Ascending aorta (tissue), 2 donors: Measurements from ENCODE around the gene BABAM2. TPM values are rescaled to one million over a fixed set of nuclear protein-coding genes. Genes with fewer than 3 reads are reported as not detected.
"Not testable (repeated sequence)": the region's sequence is repeated elsewhere in the genome, so short reads cannot be mapped to it uniquely, and the experiment has no call there.

Experiments used
- DNase-seq, 2 donors: peaks; one replicate each; pipeline ENCODE4 v3.0.0-alpha.2; 2019; ENCODE audit warnings: low spot score in 2 of 2
- H3K27ac ChIP-seq, 2 donors: fragments of 200-600 bp; sonication (generic); one replicate each; pipeline ENCODE4 v1.5.1; 2016 to 2017; ENCODE audit warnings: mild to moderate bottlenecking in 1 of 2
- H3K27me3 ChIP-seq: fragments of 200-600 bp; sonication (generic); one replicate; pipeline ENCODE4 v1.5.1; 2017
- H3K36me3 ChIP-seq, 2 donors: fragments of 200-600 bp; sonication (generic); one replicate each; pipeline ENCODE4 v1.5.1; 2016
- H3K4me1 ChIP-seq, 2 donors: fragments of 200-600 bp; sonication (generic); one replicate each; pipeline ENCODE4 v1.5.1; 2016 to 2017; ENCODE audit warnings: mild to moderate bottlenecking in 1 of 2
- H3K4me3 ChIP-seq, 2 donors: fragments of 200-600 bp; sonication (generic); one replicate each; pipeline ENCODE4 v1.5.1; 2016 to 2017; ENCODE audit warnings: mild to moderate bottlenecking in 1 of 2
- H3K9me3 ChIP-seq, 2 donors: fragments of 200-600 bp; sonication (generic); one replicate each; pipeline ENCODE4 v1.5.1; 2016
- intact Hi-C: fragments of 100-400 bp; cut with DNase I; formaldehyde crosslinking; loops from one replicate; pipeline ENCODE4 v1.15.1; 2023
- total RNA-seq: library from RNA; depleted of rRNA; stranded (reverse); fragments of >200 nt; gene quantifications from one replicate; pipeline ENCODE4 v1.1.0, GENCODE V29; 2016
- TF ChIP-seq, protein P1 (sequence below), 3 experiments: fragments of 200-600 bp in 2 of 3; fragments of 450-650 bp in 1 of 3; sonication (generic) in 2 of 3; IDR thresholded peaks; one replicate each; pipeline ENCODE4 v1.5.1; 2016 to 2019; ENCODE audit warnings: antibody characterized with exemption in 3 of 3, mild to moderate bottlenecking in 1 of 3, moderate library complexity in 1 of 3

The BABAM2 gene
- total RNA-seq, 1 donor from 2014 or later, result 19.6 TPM

DNA sequence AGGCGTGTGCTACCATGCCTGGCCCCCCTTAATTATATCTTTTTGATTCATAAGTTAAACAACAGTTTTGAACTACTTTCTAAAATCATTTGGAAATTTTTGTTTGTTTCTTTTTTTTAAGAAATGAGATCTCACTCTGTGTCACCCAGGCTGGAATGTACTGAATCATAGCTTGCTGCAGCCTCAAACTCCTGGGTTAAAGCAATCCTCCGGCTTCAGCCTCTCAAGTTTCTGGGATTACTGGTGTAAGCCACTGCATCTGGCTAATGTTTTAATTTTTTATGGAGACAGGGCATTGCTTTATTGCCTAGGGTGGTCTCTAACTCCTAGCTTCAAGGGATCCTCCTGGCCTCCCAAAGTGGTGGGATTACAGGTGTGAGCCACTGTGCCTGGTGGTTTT lies 71.5 kb downstream of the BABAM2 start:
- intact Hi-C loops, result no loop called here
- no peak overlapping the region for H3K27ac ChIP-seq

DNA sequence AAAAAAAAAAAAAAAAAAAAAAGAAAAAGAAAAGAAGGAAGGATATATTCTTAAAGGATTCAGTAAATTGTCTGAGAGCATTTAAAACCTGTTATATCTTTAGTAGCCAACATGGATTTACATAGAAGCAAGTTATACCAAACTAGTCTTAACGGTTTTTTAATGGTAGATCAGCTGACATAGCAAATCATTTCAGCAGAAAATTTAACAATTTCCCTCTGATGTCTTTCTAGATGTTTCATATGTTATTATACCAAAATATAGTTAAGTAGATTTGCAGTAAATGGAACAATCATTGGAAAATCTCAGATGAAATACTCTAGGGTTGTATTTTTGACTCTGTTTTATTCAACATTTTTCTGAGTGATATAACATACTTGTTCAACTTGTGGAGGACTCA lies 72.9 kb downstream of the BABAM2 start:
- no peaks in the 10 kb centered on the region for H3K9me3 ChIP-seq
- DNase-seq, result no peak
- no peaks in the 10 kb centered on the region for H3K27me3 ChIP-seq
- no peak overlapping the region for H3K4me3 ChIP-seq
- H3K36me3 ChIP-seq, result no peaks in the 10 kb centered on the region
- intact Hi-C loops, result no loop called here
- H3K27ac ChIP-seq, result no peak overlapping the region
- TF ChIP-seq, protein P1, sequence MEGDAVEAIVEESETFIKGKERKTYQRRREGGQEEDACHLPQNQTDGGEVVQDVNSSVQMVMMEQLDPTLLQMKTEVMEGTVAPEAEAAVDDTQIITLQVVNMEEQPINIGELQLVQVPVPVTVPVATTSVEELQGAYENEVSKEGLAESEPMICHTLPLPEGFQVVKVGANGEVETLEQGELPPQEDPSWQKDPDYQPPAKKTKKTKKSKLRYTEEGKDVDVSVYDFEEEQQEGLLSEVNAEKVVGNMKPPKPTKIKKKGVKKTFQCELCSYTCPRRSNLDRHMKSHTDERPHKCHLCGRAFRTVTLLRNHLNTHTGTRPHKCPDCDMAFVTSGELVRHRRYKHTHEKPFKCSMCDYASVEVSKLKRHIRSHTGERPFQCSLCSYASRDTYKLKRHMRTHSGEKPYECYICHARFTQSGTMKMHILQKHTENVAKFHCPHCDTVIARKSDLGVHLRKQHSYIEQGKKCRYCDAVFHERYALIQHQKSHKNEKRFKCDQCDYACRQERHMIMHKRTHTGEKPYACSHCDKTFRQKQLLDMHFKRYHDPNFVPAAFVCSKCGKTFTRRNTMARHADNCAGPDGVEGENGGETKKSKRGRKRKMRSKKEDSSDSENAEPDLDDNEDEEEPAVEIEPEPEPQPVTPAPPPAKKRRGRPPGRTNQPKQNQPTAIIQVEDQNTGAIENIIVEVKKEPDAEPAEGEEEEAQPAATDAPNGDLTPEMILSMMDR (IDR thresholded peaks at IDR 0.05), result no peak
- H3K4me1 ChIP-seq, result peaks cover 0 to 14% of the 10 kb centered on the region in 2 donors

More for the DNA sequence above, 71.5 kb downstream of the BABAM2 start:
- Histone ChIP-seq H3K4me1 (peaks cover 0 to 14% of the 10 kb centered on the region in 2 donors), H3K9me3 (no peaks in the 10 kb centered on the region), H3K4me3 (no peak overlapping the region), H3K36me3 (no peaks in the 10 kb centered on the region), H3K27me3 (no peaks in the 10 kb centered on the region)
- DNase-seq, result no peak
- TF ChIP-seq, protein P1 (IDR thresholded peaks at IDR 0.05), result no peak

DNA sequence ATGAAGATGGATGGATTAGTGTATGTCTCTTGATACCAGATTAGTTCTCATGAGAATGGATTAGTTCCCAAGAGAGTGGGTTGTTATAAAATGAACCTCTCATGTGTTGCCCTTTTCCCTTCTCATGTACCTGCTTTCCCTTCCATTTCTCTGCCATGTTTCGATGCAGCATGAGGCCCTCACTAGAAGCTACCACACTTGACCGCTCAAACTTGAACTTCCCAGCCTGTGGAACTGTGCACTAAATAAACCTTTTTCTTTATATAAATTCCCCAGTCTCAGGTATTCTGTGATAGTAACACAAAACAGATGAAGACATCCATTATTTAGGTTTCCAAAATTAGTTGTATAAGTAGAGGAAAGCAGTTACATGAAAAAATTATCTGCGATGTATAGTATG lies 73.5 kb downstream of the BABAM2 start:
- H3K27ac ChIP-seq, result no peak overlapping the region
- DNase-seq, result no peak
- H3K36me3 ChIP-seq, result no peaks in the 10 kb centered on the region
- H3K4me1 ChIP-seq, result peaks cover 0 to 14% of the 10 kb centered on the region in 2 donors
- H3K4me3 ChIP-seq, result no peak overlapping the region
- H3K9me3 ChIP-seq, result no peaks in the 10 kb centered on the region
- TF ChIP-seq, protein P1 (IDR thresholded peaks at IDR 0.05), result no peak
- intact Hi-C loops, result no loop called here
- H3K27me3 ChIP-seq, result no peaks in the 10 kb centered on the region

DNA sequence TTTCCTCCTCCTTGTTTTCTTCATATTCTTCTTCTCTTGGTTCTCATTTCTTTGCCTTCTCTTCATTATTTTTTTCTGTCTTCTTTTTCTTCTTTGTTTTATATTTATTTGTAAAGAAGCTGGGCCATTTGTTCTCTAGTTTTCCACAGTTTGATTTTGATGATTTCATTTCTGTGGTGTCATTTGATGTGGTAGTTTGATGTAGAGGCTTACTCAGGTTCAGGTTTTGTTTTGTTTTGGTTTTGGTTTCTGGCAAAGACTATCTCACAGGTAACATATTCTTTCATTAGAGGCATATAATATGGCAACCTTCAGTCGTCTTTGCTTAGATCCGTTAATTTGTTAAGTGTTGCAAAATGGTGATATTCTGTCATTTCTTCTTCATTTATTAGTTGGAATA lies 75.3 kb downstream of the BABAM2 start:
- Histone ChIP-seq H3K9me3 (no peaks in the 10 kb centered on the region), H3K36me3 (no peaks in the 10 kb centered on the region), H3K27ac (no peak overlapping the region), H3K4me1 (no peaks in the 10 kb centered on the region), H3K27me3 (no peaks in the 10 kb centered on the region), H3K4me3 (no peak overlapping the region)
- TF ChIP-seq, protein P1 (IDR thresholded peaks at IDR 0.05), result no peak
- intact Hi-C loops, result no loop called here
- DNase-seq, result no peak

DNA sequence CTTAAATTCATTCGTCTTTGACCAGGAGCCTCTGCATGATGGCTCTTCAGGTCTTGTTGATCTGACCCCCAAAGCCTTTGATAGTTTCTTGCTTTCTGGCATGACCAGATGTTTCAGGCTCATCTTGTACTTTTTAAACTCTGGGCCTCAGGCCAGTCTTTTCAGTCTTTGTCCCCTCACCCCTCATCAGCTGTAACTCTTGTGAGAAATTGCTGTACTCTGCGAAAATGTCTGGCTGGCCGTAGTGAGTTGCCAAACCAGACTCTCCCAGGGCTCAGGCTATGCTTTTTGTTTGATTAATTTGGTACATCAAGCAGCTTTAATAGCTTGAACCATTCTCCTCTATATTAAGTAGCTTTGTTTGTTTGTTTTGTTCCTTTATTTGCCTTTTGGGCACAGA lies 75.9 kb downstream of the BABAM2 start:
- Histone ChIP-seq H3K27me3 (no peaks in the 10 kb centered on the region), H3K27ac (no peak overlapping the region), H3K36me3 (no peaks in the 10 kb centered on the region), H3K9me3 (no peaks in the 10 kb centered on the region), H3K4me1 (no peaks in the 10 kb centered on the region), H3K4me3 (no peak overlapping the region)
- TF ChIP-seq, protein P1 (IDR thresholded peaks at IDR 0.05), result no peak
- DNase-seq, result no peak
- intact Hi-C loops, result no loop called here

DNA sequence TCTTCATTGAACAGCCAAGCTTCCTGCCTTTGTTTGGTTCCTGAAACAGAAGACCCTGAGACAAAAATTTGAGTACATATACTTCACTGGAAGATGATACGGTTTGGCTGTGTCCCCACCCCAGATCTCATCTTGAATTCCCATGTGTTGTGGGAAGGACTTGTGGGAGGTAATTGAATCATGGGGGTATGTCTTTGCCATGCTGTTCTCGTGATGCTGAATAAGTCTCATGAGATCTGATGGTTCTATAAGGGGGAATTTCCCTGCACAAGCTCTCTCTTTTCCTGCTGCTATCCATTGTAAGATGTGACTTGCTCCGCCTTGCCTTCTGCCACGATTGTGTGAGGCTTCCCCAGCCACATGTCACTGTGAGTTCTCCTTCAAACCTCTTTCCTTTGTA lies 76.5 kb downstream of the BABAM2 start:
- H3K4me1 ChIP-seq, result no peaks in the 10 kb centered on the region
- H3K27me3 ChIP-seq, result no peaks in the 10 kb centered on the region
- intact Hi-C loops, result no loop called here
- DNase-seq, result no peak
- H3K9me3 ChIP-seq, result no peaks in the 10 kb centered on the region
- no peak overlapping the region for H3K27ac ChIP-seq
- H3K36me3 ChIP-seq, result no peaks in the 10 kb centered on the region
- no peak overlapping the region for H3K4me3 ChIP-seq
- TF ChIP-seq, protein P1 (IDR thresholded peaks at IDR 0.05), result no peak

DNA sequence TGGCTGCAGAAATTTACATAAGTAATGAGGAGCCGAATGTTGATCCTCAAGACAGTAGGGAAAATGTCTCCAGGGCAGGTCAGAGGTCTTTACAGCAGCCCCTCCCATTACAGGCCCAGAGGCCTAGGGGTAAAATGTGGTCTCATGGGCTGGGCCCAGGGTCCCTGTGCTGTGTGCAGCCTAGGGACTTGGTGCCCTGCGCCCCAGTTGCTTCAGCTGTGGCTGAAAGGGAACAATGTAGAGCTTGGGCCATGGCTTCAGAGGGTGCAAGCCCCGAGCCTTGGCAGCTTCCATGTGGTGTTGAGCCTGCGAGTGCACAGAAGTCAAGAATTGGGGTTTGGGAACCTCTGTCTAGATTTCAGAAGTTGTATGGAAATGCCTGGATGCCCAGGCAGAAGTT lies 77.5 kb downstream of the BABAM2 start:
- intact Hi-C loops, H3K9me3 ChIP-seq, H3K27ac ChIP-seq, DNase-seq, H3K27me3 ChIP-seq, H3K4me1 ChIP-seq, H3K4me3 ChIP-seq, H3K36me3 ChIP-seq: not testable (repeated sequence)

DNA sequence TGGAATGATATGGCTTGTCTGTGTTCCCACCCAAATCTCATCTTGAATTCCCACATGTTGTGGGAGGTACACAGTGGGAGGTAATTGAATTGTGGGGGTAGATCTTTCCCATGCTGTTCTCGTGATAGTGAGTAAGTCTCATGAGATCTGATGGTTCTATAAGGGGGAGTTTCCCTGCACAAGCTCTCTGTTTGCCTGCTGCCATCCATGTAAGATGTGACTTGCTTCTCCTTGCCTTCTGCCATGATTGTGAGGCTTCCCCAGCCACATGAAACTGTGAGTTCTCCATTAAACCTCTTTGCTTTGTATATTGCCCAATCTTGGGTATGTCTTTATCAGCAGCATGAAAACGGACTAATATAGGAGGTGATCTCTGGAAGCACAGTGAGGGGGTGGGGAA lies 78.4 kb downstream of the BABAM2 start:
- H3K27me3 ChIP-seq, intact Hi-C loops, H3K9me3 ChIP-seq, H3K4me3 ChIP-seq, H3K4me1 ChIP-seq, DNase-seq, H3K27ac ChIP-seq, H3K36me3 ChIP-seq: not testable (repeated sequence)
